Tibial nerve (tissue), 4 donors: ENCODE measurements around the gene WWC1. TPM values are rescaled to one million over a fixed set of nuclear protein-coding genes. Genes with fewer than 3 reads are reported as not detected.

Experiments
- DNase-seq, 2 donors: peaks; one replicate each; pipeline ENCODE4 v3.0.0-alpha.2; 2019; ENCODE audit warnings: low spot score in 2 of 2
- H3K27ac ChIP-seq, 4 donors: fragments of 200-600 bp; sonication (generic) in 3 of 4; one replicate each; pipeline ENCODE4 v1.5.1; 2017 to 2019; ENCODE audit warnings: mild to moderate bottlenecking in 1 of 4
- H3K27me3 ChIP-seq, 2 donors: fragments of 200-600 bp; sonication (generic) in 1 of 2; one replicate each; pipeline versions ENCODE4 v1.5.1 to v1.6.0; 2017 to 2019
- H3K36me3 ChIP-seq, 3 donors: fragments of 200-600 bp; sonication (generic); one replicate each; pipeline ENCODE4 v1.5.1; 2018 to 2019
- H3K4me1 ChIP-seq, 4 donors: fragments of 200-600 bp; sonication (generic) in 3 of 4; one replicate each; pipeline ENCODE4 v1.5.1; 2017 to 2019
- H3K4me3 ChIP-seq, 4 donors: fragments of 200-600 bp; sonication (generic) in 3 of 4; one replicate each; pipeline ENCODE4 v1.5.1; 2017 to 2019; ENCODE audit warnings: mild to moderate bottlenecking in 1 of 4, moderate library complexity in 1 of 4
- H3K9me3 ChIP-seq, 4 donors: fragments of 200-600 bp; sonication (generic) in 3 of 4; one replicate each; pipeline ENCODE4 v1.5.1; 2017 to 2019
- CTCF ChIP-seq, 5 experiments: fragments of 200-600 bp in 3 of 5; fragments of 450-650 bp in 2 of 5; sonication (generic) in 3 of 5; IDR thresholded peaks; one replicate each; pipeline ENCODE4 v1.5.1; 2016 to 2019; ENCODE audit warnings: antibody characterized with exemption in 5 of 5, mild to moderate bottlenecking in 3 of 5, moderate library complexity in 2 of 5
- EP300 ChIP-seq, 2 donors: sonication (generic); formaldehyde crosslinking; IDR thresholded peaks; one replicate each; pipeline ENCODE4 v1.6.1; 2017; ENCODE audit warnings: antibody characterized with exemption in 2 of 2, mild to moderate bottlenecking in 1 of 2
- POLR2A ChIP-seq, 2 donors: fragments of 450-650 bp; IDR thresholded peaks; one replicate each; pipeline ENCODE4 v1.6.1; 2017; ENCODE audit warnings: antibody characterized with exemption in 2 of 2, mild to moderate bottlenecking in 2 of 2, moderate library complexity in 2 of 2
- WGBS, 2 donors: methylation state at CpG; one replicate each; pipeline ENCODE4 v1.1.5; 2018; 5-methylcytosine and 5-hydroxymethylcytosine counted together
- total RNA-seq, 4 donors: library from RNA; depleted of rRNA; stranded (reverse); fragments of >200 nt; gene quantifications; one replicate each; pipeline ENCODE4 v1.1.0, GENCODE V29; 2016

Gene WWC1
- total RNA-seq, result 1 to 10 TPM in 2 of 4 donors, under 1 TPM in 2; 0.78 to 3.3 (median 1.00) TPM

- Histone ChIP-seq H3K36me3 (no peaks in the 10 kb centered on the region), H3K4me3 (peak within 1 kb of the TSS; percentile 9 to 55 (median 35)), H3K4me1 (peaks cover 0 to 17% (median 3%) of the 10 kb centered on the region in 4 donors), H3K27me3 (peaks cover 0 to 28% of the 10 kb centered on the region in 2 donors), H3K9me3 (peaks cover 0 to 2% (median 0%) of the 10 kb centered on the region in 4 donors), H3K27ac (peak within 1 kb of the TSS in 1 of 4 donors; percentile 53)
- TF ChIP-seq CTCF (IDR thresholded peaks at IDR 0.05) (no peak), EP300 (IDR thresholded peaks at IDR 0.05) (no peak), POLR2A (IDR thresholded peaks at IDR 0.05) (no peak)
- no peak for DNase-seq
- 0 to 2% methylated on average over 9 to 39 of the region's 77 CpGs for WGBS, 2 donors
Measured at GRCh38 chr5:168291342-168291963, at the start of gene WWC1. TSS of gene WWC1 (plus strand) at chr5:168291645. CDS start at chr5:168292153, 508 bp downstream.

GRCh38 chr5:168244838-168245559, 46.4 kb upstream of the WWC1 start:
- H3K9me3 ChIP-seq, result no peaks in the 10 kb centered on the region
- DNase-seq, result no peak
- 66 to 78% methylated on average over 13 of the region's 13 CpGs for WGBS, 2 donors

GRCh38 chr5:168249923-168250322, 41.5 kb upstream of the WWC1 start:
- no peaks in the 10 kb centered on the region for H3K4me1 ChIP-seq
- TF ChIP-seq EP300 (IDR thresholded peaks at IDR 0.05) (no peak), CTCF (IDR thresholded peaks at IDR 0.05) (no peak), POLR2A (IDR thresholded peaks at IDR 0.05) (no peak)

More at GRCh38 chr5:168244838-168245559, 46.4 kb upstream of the WWC1 start:
- no peak overlapping the region for H3K27ac ChIP-seq
- H3K4me1 ChIP-seq, result no peaks in the 10 kb centered on the region
- H3K4me3 ChIP-seq, result no peak overlapping the region
- TF ChIP-seq CTCF (IDR thresholded peaks at IDR 0.05) (no peak), EP300 (IDR thresholded peaks at IDR 0.05) (no peak), POLR2A (IDR thresholded peaks at IDR 0.05) (no peak)
- no peaks in the 10 kb centered on the region for H3K27me3 ChIP-seq
- peaks cover 0 to 15% (median 0%) of the 10 kb centered on the region in 3 donors for H3K36me3 ChIP-seq

GRCh38 chr5:168251259-168251658, 40.2 kb upstream of the WWC1 start:
- H3K27ac ChIP-seq, result no peak overlapping the region
- peaks cover 0 to 12% (median 0%) of the 10 kb centered on the region in 3 donors for H3K36me3 ChIP-seq
- H3K4me3 ChIP-seq, result no peak overlapping the region
- H3K4me1 ChIP-seq, result no peaks in the 10 kb centered on the region
- WGBS, 2 donors, result 50 to 57% methylated on average over 7 of the region's 7 CpGs
- DNase-seq, result no peak
- TF ChIP-seq CTCF (IDR thresholded peaks at IDR 0.05) (no peak), POLR2A (IDR thresholded peaks at IDR 0.05) (no peak), EP300 (IDR thresholded peaks at IDR 0.05) (no peak)
- no peaks in the 10 kb centered on the region for H3K9me3 ChIP-seq
- H3K27me3 ChIP-seq, result no peaks in the 10 kb centered on the region

More at GRCh38 chr5:168249923-168250322, 41.5 kb upstream of the WWC1 start:
- DNase-seq, result no peak
- Histone ChIP-seq H3K27me3 (no peaks in the 10 kb centered on the region), H3K36me3 (peaks cover 0 to 12% (median 0%) of the 10 kb centered on the region in 3 donors), H3K9me3 (no peaks in the 10 kb centered on the region), H3K27ac (no peak overlapping the region), H3K4me3 (no peak overlapping the region)
